Psoas muscle (tissue), 8 donors: ENCODE results near the gene TSC22D3. TPM values are rescaled to one million over a fixed set of nuclear protein-coding genes. Genes with fewer than 3 reads are reported as not detected.

Experiments used
- ATAC-seq, 4 donors: fragments of 200-7000 bp; cut with Tn5 transposase; one replicate each; pipeline ENCODE4 v1.9.1; 2020; ENCODE audit warnings: moderate library complexity in 3 of 4, mild to moderate bottlenecking in 2 of 4
- DNase-seq, 2 donors: peaks; one replicate each; pipeline ENCODE4 v3.0.0-alpha.2; 2020
- H3K27ac ChIP-seq: fragments of 200-600 bp; one replicate; pipeline ENCODE4 v1.8.0; 2022
- H3K27me3 ChIP-seq, 3 donors: fragments of 200-600 bp in 1 of 3; one replicate each; pipeline versions ENCODE4 v1.6.1 to v1.8.0; 2013 to 2022; ENCODE audit warnings: low read length in 2 of 3, mild to moderate bottlenecking in 2 of 3, moderate library complexity in 1 of 3; ENCODE audit not compliant: insufficient read depth in 3 of 3
- H3K36me3 ChIP-seq, 2 donors: fragments of 200-600 bp in 1 of 2; one replicate each; pipeline versions ENCODE4 v1.6.1 to v1.8.0; 2013 to 2022; ENCODE audit warnings: low read depth in 1 of 2, mild to moderate bottlenecking in 1 of 2, moderate library complexity in 1 of 2; ENCODE audit not compliant: insufficient read depth in 1 of 2
- H3K4me1 ChIP-seq: fragments of 200-600 bp; one replicate; pipeline ENCODE4 v1.8.0; 2022
- H3K4me3 ChIP-seq: fragments of 200-600 bp; one replicate; pipeline ENCODE4 v1.8.0; 2022; ENCODE audit warnings: mild to moderate bottlenecking
- H3K9me3 ChIP-seq: fragments of 200-600 bp; one replicate; pipeline ENCODE4 v1.8.0; 2022
- CTCF ChIP-seq: fragments of 200-600 bp; IDR thresholded peaks from one replicate; pipeline ENCODE4 v1.8.0; 2022; ENCODE audit warnings: antibody characterized with exemption
- WGBS, 3 donors: extraction: QIAGEN DNeasy Blood & Tissue Kit; methylation state at CpG; one replicate each; pipeline versions ENCODE4 v1.1.6 to v1.1.7; 2013; 5-methylcytosine and 5-hydroxymethylcytosine counted together
- intact Hi-C, 2 donors: fragments of 100-400 bp; cut with DNase I; formaldehyde crosslinking; loops; one replicate each; pipeline versions ENCODE4 v1.11.0 to v1.14.2; 2022
- polyA plus RNA-seq, 3 donors: library from polyadenylated mRNA; stranded (reverse); fragments of 200-250 nt; gene quantifications; one replicate each; pipeline ENCODE4 v1.2.3, GENCODE V29; 2013
- total RNA-seq, 4 donors: library from RNA; stranded (reverse); fragmentation: NEBNext Ultra II Directional in 2 of 4; extraction: Animal tissue kit (Norgen Biotek cat#: 25700) in 2 of 4; gene quantifications; one replicate each; pipeline versions ENCODE4 v1.2.1 to v1.2.4, GENCODE V29; 2021 to 2023
- donor health status: healthy with polysubstance abuse.
- donor health status: DM: no; HTN: no; CAD: no; lungs with moderate emphysema.
- donor health status: Bipolar disorder and iron deficiency.
- donor health status: healthy.
- donor health status: DM: yes; HTN: yes; CAD: no.
- donor health status: DM: no; HTN: no; CAD: no.
- donor health status: DM: no; HTN: no; CAD: no.
- donor health status: DM: yes; HTN: yes; CAD: no.

TSC22D3 gene
- total and polyA plus RNA-seq, 7 donors, result 23.7 to 1,236 (median 310) TPM

GRCh38 chrX:107678957-107679740, 96.4 kb downstream of the TSC22D3 start:
- H3K4me1 ChIP-seq, result peaks cover 29% of the 10 kb centered on the region

GRCh38 chrX:107677909-107678308, 97.7 kb downstream of the TSC22D3 start:
- Histone ChIP-seq H3K4me3 (no peak overlapping the region), H3K9me3 (no peaks in the 10 kb centered on the region), H3K27me3 (peaks cover 0 to 21% (median 0%) of the 10 kb centered on the region in 3 donors), H3K4me1 (peaks cover 27% of the 10 kb centered on the region), H3K27ac (peak overlapping the region; percentile 83), H3K36me3 (no peaks in the 10 kb centered on the region)
- DNase-seq (no peak), ATAC-seq (no peak)
- no peak for TF ChIP-seq CTCF
- intact Hi-C loops, result loop anchor here in 1 of 2 donors (5.0 kb wide), 1 partner anchor 34 kb away; no protein-coding TSS in a partner anchor
- WGBS, 3 donors, result 54 to 67% (median 59%) methylated on average over 2 to 4 of the region's 4 CpGs

More at GRCh38 chrX:107678957-107679740, 96.4 kb downstream of the TSC22D3 start:
- no peaks in the 10 kb centered on the region for H3K36me3 ChIP-seq
- peak overlapping the region; percentile 2 for H3K27ac ChIP-seq
- intact Hi-C loops, result loop anchor here in 1 of 2 donors (5.0 kb wide), 1 partner anchor 33 kb away; no protein-coding TSS in a partner anchor
- no peak overlapping the region for H3K4me3 ChIP-seq
- ATAC-seq (peak in 3 of 4 donors; percentile 12 to 27 (median 15)), DNase-seq (peak; percentile 83 to 89)
- no peaks in the 10 kb centered on the region for H3K9me3 ChIP-seq
- WGBS, 3 donors, result 63 to 70% (median 69%) methylated on average over 3 to 8 of the region's 8 CpGs
- peaks cover 0 to 21% (median 0%) of the 10 kb centered on the region in 3 donors for H3K27me3 ChIP-seq
- TF ChIP-seq CTCF, result no peak

GRCh38 chrX:107677501-107677901, 98.1 kb downstream of the TSC22D3 start:
- ATAC-seq (no peak), DNase-seq (no peak)
- Histone ChIP-seq H3K36me3 (no peaks in the 10 kb centered on the region), H3K27me3 (peaks cover 0 to 21% (median 0%) of the 10 kb centered on the region in 3 donors), H3K4me3 (peak overlapping the region; percentile 59), H3K27ac (peak overlapping the region; percentile 83), H3K9me3 (no peaks in the 10 kb centered on the region), H3K4me1 (peaks cover 24% of the 10 kb centered on the region)
- TF ChIP-seq CTCF, result no peak
- intact Hi-C loops, result loop anchor here in 1 of 2 donors (5.0 kb wide), 1 partner anchor 35 kb away; no protein-coding TSS in a partner anchor
- 39 to 62% (median 51%) methylated on average over 10 of the region's 10 CpGs for WGBS, 3 donors

GRCh38 chrX:107676559-107677378, 98.8 kb downstream of the TSC22D3 start:
- H3K4me3 ChIP-seq, result peak overlapping the region; percentile 59
- intact Hi-C loops, result loop anchor here in 1 of 2 donors (5.0 kb wide), 1 partner anchor 36 kb away; no protein-coding TSS in a partner anchor
- H3K27me3 ChIP-seq, result peaks cover 0 to 21% (median 0%) of the 10 kb centered on the region in 3 donors
- peak; percentile 89 to 93 for DNase-seq
- peak overlapping the region; percentile 83 for H3K27ac ChIP-seq
- H3K9me3 ChIP-seq, result no peaks in the 10 kb centered on the region
- ATAC-seq, result peak; percentile 66 to 73 (median 69)
- peaks cover 24% of the 10 kb centered on the region for H3K4me1 ChIP-seq
- 7 to 33% (median 19%) methylated on average over 23 to 30 of the region's 30 CpGs for WGBS, 3 donors
- no peak for TF ChIP-seq CTCF
- no peaks in the 10 kb centered on the region for H3K36me3 ChIP-seq
